GM18520 (cell line): Measurements from ENCODE around the gene CBX8.
"Not testable (repeated sequence)": the region's sequence is repeated elsewhere in the genome, so short reads cannot be mapped to it uniquely, and the experiment has no call there.

Source experiments
- ATAC-seq: cut with Tn5 transposase; IDR thresholded peaks from one replicate; pipeline ENCODE4 v1.9.1; 2021; ENCODE audit not compliant: unreplicated experiment

The CBX8 gene

DNA sequence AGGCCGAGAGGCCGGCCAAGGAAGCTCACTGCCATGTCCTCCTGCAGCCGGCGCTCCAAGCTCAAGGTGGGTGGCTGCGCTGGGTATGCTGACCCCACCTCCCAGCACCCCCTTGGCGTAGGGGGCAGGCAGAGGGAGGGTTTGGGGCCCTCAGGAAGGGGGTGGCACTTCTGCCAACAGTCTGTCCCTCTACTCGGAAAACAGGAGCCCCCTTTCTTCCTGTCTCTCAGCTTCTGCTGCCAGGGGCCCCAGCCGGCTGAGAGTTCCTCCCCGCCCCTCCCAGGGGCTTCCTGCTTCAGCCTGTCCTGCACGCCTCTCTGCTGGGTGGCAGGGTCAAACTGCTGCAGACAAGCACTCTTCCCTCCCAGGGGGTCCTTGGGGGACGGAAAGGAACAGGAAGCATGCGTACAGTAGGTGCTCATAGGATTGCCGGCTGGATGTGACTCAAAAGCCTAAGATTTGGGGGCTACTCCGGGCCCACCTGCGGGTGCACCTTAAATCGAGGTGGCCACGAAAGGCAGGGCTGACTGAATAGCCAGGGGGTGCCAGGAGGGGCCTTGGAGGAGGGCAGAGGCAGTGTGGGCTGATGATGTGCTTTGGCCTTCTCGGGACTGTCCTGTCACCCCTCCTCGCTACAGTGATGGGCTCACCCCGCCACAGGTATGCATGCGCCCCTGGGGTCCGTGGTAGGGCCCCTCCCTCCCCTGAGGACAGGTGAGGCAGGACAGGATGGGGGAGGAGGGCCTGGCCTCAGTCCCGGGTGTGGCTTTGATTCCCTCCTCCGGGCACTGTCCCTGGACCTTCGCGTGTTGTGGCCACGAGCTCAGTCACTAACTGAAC is 14.9 kb downstream of the CBX8 start:
- ATAC-seq: no peak

GRCh38 chr17:79781012-79781650 is 15.7 kb downstream of the CBX8 start:
- ATAC-seq: no peak

- ATAC-seq: no peak
Measured at GRCh38 chr17:79779661-79780365, 17.1 kb downstream of the CBX8 start.

GRCh38 chr17:79779084-79779529 is 17.8 kb downstream of the CBX8 start:
- no peak for ATAC-seq

GRCh38 chr17:79778504-79779083 is 18.3 kb downstream of the CBX8 start:
- no peak for ATAC-seq

DNA sequence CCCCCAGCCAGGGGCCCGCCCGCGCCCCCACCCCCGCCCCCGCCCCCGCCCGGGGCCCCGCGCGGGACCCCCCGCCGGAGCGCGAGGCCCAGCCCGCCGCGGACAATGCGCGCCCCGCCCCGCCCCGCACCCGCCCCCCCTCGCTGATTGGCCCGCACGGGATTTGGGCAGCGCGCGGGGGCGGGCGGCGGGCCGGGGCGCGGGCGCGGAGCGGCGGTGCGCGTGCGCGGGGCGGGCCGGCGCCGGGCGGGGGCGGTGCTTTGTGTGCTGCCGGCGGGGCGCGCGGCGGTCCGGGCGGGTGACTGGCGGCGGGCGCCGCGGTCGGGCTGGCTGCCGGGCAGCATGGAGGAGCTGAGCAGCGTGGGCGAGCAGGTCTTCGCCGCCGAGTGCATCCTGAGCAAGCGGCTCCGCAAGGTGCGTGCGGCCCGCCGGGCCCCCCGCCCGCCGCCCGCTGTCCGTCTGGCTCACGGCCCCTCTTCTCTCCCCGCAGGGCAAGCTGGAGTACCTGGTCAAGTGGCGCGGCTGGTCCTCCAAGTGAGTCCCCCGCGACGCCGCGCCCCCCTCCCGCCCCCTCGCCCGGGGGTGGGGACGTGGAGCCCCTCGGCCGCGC is 18.9 kb downstream of the CBX8 start, which contains the start of gene CBX2:
Gene CBX2 (plus strand): TSS at position 255 of the 610 bp plus-strand sequence. CDS start 88 bp downstream, at position 343.
- ATAC-seq: no peak

- ATAC-seq: no peak
Measured at GRCh38 chr17:79777120-79777893, 19.6 kb downstream of the CBX8 start.

- ATAC-seq: no peak
Measured at GRCh38 chr17:79776376-79777119, 20.3 kb downstream of the CBX8 start.

DNA sequence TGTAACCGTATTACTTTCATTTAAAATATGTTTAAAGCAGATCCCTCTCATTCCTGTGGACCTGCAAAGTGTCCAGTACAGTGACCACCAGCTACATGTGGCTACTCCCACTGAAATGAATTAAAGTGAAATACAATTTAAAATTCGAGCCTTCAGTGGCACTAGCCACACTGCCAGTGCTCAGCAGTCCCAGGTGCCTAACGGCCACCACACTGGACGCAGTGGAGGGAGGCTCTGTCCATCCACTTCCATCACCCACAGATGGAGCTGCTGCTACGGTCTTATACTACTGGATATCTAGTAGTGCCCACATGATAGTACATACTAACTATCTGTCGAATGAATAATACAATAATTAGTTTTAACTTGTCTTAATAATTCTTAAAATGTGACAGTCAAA is 21.2 kb downstream of the CBX8 start:
- no peak for ATAC-seq

DNA sequence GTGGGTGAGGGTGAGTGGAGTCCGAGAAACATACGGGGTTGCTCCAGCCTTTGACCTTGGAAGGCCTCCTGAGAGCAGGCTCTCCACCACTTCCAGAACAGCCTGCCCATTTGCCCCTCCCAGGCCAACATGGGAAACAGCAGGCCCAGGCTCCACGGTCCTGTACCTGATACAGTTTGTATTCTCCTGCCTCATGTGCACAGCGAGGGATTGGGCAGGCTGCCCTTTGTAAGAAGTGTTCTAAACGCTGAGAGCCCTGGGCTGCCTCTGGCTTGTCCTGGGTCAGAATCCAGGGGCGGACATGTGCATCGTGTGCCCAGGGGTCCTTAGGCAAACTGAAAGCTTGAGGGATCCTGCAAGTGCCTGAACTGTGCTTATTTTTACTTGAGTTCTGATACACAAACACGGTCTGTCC is 22.3 kb downstream of the CBX8 start:
- ATAC-seq: no peak

- ATAC-seq: not testable (repeated sequence)
Measured at GRCh38 chr17:79772726-79773125, 24.2 kb downstream of the CBX8 start.

DNA sequence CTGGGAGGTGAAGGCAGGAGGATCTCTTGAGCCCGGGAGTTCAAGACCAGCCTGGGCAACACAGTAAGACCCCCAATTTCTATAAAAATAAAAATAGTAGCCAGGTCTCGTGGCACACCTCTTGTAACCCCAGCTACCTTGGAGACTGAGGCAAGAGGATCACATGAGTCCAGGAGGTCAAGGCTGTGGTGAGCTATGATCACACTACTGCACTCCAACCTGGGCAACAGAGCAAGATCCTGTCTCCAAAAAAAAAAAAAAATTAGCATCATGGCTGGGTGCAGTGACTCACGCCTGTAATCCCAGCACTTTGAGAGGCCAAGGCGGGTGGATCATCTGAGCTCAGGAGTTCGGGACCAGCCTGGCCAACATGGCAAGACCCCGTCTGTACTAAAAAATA is 25.6 kb downstream of the CBX8 start:
- ATAC-seq: no peak

DNA sequence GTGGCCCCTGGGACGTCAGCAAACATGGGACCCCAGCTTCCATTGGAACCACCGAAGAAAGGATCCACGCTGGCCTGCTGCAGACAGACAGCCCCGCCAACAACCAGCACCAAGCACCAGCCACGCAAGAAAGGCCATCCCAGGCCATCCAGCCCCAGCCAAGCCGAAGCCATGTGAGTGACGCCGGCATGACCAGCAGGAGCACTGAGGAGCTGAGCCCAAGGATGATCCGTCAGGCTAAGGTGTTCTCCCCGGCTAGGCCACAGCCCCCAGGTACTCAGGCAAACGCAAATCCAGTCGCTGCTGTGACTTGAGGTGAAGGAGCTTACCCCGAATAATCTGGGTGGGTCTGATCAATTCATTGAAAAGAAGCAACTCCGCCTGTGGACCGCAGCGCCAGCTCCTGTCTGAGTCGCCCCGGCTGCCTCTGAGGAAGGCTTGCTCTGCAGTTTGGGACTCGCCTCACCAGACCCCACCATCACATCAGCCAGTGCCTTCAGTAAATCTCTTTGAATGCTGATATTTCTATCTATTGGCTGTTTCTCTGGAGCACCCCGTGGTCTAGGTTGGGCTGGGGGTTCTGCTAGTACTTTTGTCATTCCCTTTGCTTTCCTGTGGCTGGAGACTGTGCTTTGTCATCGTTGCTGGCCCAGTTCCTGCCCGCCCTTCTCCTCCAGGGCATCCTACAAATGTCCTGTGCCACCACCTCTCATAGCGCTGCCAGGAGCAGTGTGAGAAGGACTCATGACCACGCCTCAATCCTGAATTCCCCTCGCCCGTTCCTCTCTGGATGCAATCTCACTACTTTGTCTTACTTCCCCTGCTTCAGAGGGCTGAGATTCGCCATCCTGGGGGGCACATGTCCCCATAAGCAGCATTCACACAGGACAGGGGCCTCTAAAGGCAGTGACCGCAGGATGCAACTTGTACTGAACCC is 27.0 kb downstream of the CBX8 start:
- ATAC-seq: no peak

- ATAC-seq: no peak
Measured at GRCh38 chr17:79765708-79766107, 31.2 kb downstream of the CBX8 start.

GRCh38 chr17:79761894-79762589 is 34.8 kb downstream of the CBX8 start:
- ATAC-seq: no peak

- no peak for ATAC-seq
Measured at GRCh38 chr17:79760197-79760906, 36.5 kb downstream of the CBX8 start.

GRCh38 chr17:79758271-79758670 is 38.6 kb downstream of the CBX8 start:
- no peak for ATAC-seq
